ENCODE results near the gene C2CD4A. TPM values are rescaled to one million over a fixed set of nuclear protein-coding genes. Genes with fewer than 3 reads are reported as not detected.

C2CD4A gene
- total and polyA plus RNA-seq, 2 of the 4 experiments (the other 2 are of a cell fraction), result not detected

DNA sequence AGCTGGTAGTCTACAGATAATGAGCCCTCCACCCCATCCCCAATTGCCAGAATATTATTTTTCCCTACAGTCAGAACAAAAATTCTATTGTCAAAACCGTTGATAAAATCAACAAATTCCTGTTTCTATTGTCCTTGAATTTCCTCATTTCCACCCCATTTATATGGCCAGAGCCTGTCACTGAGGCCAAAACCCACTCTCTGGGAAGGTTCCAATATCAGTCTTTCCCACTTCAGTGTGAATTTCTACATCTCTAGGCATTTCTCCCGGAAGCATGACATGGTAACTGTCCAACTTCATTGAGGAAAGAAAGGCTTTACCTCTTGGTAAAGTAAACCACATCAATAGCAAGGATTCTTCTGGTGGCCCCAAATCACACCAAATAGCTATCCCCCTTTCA lies 41.6 kb downstream of the C2CD4A start:
- no peak for ATAC-seq (ENCODE audit: low read depth)

More for the DNA sequence above, 41.6 kb downstream of the C2CD4A start:
- H4K8ac ChIP-seq (ENCODE audit: low read depth in 2 of 2, low read length in 2 of 2), result no peak overlapping the region
- no peak overlapping the region for H3K4ac ChIP-seq (ENCODE audit: low read depth, low read length)
- H4K5ac ChIP-seq (ENCODE audit: low read depth, low read length), result no peak overlapping the region
- in situ Hi-C loops (cut with MboI; ENCODE audit: low sequenced_read_pairs), result no loop called here
- H4K20me1 ChIP-seq (ENCODE audit: insufficient read depth, low read length), result no peaks in the 10 kb centered on the region
- H3K4me2 ChIP-seq (ENCODE audit: low read depth, low read length), result no peak overlapping the region
- no peak overlapping the region for H2BK15ac ChIP-seq (ENCODE audit: low read depth, low read length)
- no peak overlapping the region for H2BK120ac ChIP-seq (ENCODE audit: low read depth, low read length)
- TF ChIP-seq, protein P1, sequence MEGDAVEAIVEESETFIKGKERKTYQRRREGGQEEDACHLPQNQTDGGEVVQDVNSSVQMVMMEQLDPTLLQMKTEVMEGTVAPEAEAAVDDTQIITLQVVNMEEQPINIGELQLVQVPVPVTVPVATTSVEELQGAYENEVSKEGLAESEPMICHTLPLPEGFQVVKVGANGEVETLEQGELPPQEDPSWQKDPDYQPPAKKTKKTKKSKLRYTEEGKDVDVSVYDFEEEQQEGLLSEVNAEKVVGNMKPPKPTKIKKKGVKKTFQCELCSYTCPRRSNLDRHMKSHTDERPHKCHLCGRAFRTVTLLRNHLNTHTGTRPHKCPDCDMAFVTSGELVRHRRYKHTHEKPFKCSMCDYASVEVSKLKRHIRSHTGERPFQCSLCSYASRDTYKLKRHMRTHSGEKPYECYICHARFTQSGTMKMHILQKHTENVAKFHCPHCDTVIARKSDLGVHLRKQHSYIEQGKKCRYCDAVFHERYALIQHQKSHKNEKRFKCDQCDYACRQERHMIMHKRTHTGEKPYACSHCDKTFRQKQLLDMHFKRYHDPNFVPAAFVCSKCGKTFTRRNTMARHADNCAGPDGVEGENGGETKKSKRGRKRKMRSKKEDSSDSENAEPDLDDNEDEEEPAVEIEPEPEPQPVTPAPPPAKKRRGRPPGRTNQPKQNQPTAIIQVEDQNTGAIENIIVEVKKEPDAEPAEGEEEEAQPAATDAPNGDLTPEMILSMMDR (conservative IDR thresholded peaks at IDR 0.05; ENCODE audit: low read depth, low read length), result no peak
- TF ChIP-seq CEBPB (IDR thresholded peaks at IDR 0.05; ENCODE audit: low read depth, low read length), result no peak
- TF ChIP-seq CHD1 (IDR thresholded peaks at IDR 0.05; ENCODE audit: low read depth, low read length), result no peak
- TF ChIP-seq MAFK (IDR thresholded peaks at IDR 0.05; ENCODE audit: low read depth, low read length), result no peak
- TF ChIP-seq RAD21 (IDR thresholded peaks at IDR 0.05; ENCODE audit: low read length), result no peak
- TF ChIP-seq MXI1 (IDR thresholded peaks at IDR 0.05; ENCODE audit: borderline replicate concordance, low read depth, low read length), result no peak
- TF ChIP-seq FOS (IDR thresholded peaks at IDR 0.05; ENCODE audit: low read depth, low read length), result no peak
- no peak for TF ChIP-seq SMC3 (IDR thresholded peaks at IDR 0.05; ENCODE audit: low read depth, low read length)
- TF ChIP-seq, protein P2, sequence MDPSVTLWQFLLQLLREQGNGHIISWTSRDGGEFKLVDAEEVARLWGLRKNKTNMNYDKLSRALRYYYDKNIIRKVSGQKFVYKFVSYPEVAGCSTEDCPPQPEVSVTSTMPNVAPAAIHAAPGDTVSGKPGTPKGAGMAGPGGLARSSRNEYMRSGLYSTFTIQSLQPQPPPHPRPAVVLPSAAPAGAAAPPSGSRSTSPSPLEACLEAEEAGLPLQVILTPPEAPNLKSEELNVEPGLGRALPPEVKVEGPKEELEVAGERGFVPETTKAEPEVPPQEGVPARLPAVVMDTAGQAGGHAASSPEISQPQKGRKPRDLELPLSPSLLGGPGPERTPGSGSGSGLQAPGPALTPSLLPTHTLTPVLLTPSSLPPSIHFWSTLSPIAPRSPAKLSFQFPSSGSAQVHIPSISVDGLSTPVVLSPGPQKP (IDR thresholded peaks at IDR 0.05; ENCODE audit: borderline replicate concordance, low read depth, low read length), result no peak
- TF ChIP-seq RFX5 (IDR thresholded peaks at IDR 0.05; ENCODE audit: low read depth, low read length), result no peak
- no peak for TF ChIP-seq BHLHE40 (IDR thresholded peaks at IDR 0.05; ENCODE audit: low read depth, low read length)
- TF ChIP-seq POLR2A (IDR thresholded peaks at IDR 0.05; ENCODE audit: low read depth, low read length), result no peak
- TF ChIP-seq, protein P3, sequence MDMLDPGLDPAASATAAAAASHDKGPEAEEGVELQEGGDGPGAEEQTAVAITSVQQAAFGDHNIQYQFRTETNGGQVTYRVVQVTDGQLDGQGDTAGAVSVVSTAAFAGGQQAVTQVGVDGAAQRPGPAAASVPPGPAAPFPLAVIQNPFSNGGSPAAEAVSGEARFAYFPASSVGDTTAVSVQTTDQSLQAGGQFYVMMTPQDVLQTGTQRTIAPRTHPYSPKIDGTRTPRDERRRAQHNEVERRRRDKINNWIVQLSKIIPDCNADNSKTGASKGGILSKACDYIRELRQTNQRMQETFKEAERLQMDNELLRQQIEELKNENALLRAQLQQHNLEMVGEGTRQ (IDR thresholded peaks at IDR 0.05; ENCODE audit: low read depth, low read length), result no peak
- TF ChIP-seq NFE2L2 (IDR thresholded peaks at IDR 0.05; ENCODE audit: low read depth, low read length), result no peak
- DNase-seq, result no peak
- H3K4me1 ChIP-seq (ENCODE audit: control insufficient read depth, insufficient read depth, low read length), result peaks cover 5% of the 10 kb centered on the region
- BruUV-seq (replicated peaks), result no TSS peak
- no peaks in the 10 kb centered on the region for H3K79me1 ChIP-seq (ENCODE audit: low read depth in 1 of 2, low read length in 2 of 2)
- peaks cover 2% of the 10 kb centered on the region; the same call in 1 of the 2 replicates for H3K9me1 ChIP-seq (ENCODE audit: insufficient read depth, low read length)
- H3K36me3 ChIP-seq (ENCODE audit: control insufficient read depth, insufficient read depth, low read length), result no peaks in the 10 kb centered on the region
- no peak overlapping the region for H3K23ac ChIP-seq (ENCODE audit: low read depth, low read length)
- no peak overlapping the region for H4K91ac ChIP-seq (ENCODE audit: insufficient read depth, low read depth, low read length)
- no peak overlapping the region for H3K18ac ChIP-seq (ENCODE audit: low read depth, low read length)
- H2AFZ ChIP-seq (replicated peaks; ENCODE audit: low read length, poor library complexity), result no peak overlapping the region
- no peak overlapping the region for H3K14ac ChIP-seq (replicated peaks; ENCODE audit: low read depth, low read length)
- H2AK9ac ChIP-seq (replicated peaks; ENCODE audit: low read depth, low read length, poor library complexity), result no peak overlapping the region
- H2AK5ac ChIP-seq (ENCODE audit: low read depth, low read length), result no peak overlapping the region
- no peak overlapping the region for H3K4me3 ChIP-seq (ENCODE audit: insufficient read depth, low read depth, low read length)
- H3K56ac ChIP-seq (ENCODE audit: extremely low read depth, insufficient read depth, low read length), result no peak overlapping the region
- no peaks in the 10 kb centered on the region; the same call in 1 of the 2 replicates for H3K27me3 ChIP-seq (ENCODE audit: control insufficient read depth, insufficient read depth, low read length)
- H3K9me3 ChIP-seq (ENCODE audit: control insufficient read depth, insufficient read depth, low read length), result no peaks in the 10 kb centered on the region
- no peak overlapping the region for H2BK20ac ChIP-seq (ENCODE audit: low read depth, low read length)
- CTCF ChIA-PET, result no interaction called here
- dilution Hi-C loops (cut with HindIII; ENCODE audit: low sequenced_read_pairs, unreplicated experiment), result no loop called here
- no peak overlapping the region for H2BK5ac ChIP-seq (ENCODE audit: low read depth, low read length, poor library complexity, severe bottlenecking)
- intact Hi-C loops (cut with micrococcal nuclease), result no loop called here
- no peak overlapping the region for H3K9ac ChIP-seq (ENCODE audit: low read depth, low read length)
- no peak overlapping the region for H3K27ac ChIP-seq (ENCODE audit: insufficient read depth, low read length)
- WGBS, 2 experiments (ENCODE audit: extremely low coverage in 2 of 2, insufficient read length in 1 of 2), result 44% methylated on average over 1 of the region's 2 CpGs; no CpG with 5 or more reads in 1 of the 2 experiments
- POLR2A ChIA-PET (ENCODE audit: unreplicated experiment), result no interaction called here

Measured in IMR-90 (cell line).